ENCODE results near the gene NABP1.
A peak's percentile ranks its signal among the peaks of the same experiment; 100 is the strongest.

The NABP1 gene

GRCh38 chr2:191678437-191679100 lies 633 bp downstream of the NABP1 start:
- peak; percentile 14 for ATAC-seq
- TF ChIP-seq TSHZ2 (CRISPR knock-in tag; IDR thresholded peaks at IDR 0.05) = no peak
- TF ChIP-seq CSDC2 (CRISPR knock-in tag; IDR thresholded peaks at IDR 0.05) = no peak
- no peak for TF ChIP-seq ZNF565 (CRISPR knock-in tag; conservative IDR thresholded peaks at IDR 0.05; ENCODE audit: low read depth)
- no peak for TF ChIP-seq PPARA (CRISPR knock-in tag; IDR thresholded peaks at IDR 0.05; ENCODE audit: borderline replicate concordance)
- no peak for TF ChIP-seq TOX (CRISPR knock-in tag; IDR thresholded peaks at IDR 0.05; ENCODE audit: borderline replicate concordance)
- TF ChIP-seq, protein P1, sequence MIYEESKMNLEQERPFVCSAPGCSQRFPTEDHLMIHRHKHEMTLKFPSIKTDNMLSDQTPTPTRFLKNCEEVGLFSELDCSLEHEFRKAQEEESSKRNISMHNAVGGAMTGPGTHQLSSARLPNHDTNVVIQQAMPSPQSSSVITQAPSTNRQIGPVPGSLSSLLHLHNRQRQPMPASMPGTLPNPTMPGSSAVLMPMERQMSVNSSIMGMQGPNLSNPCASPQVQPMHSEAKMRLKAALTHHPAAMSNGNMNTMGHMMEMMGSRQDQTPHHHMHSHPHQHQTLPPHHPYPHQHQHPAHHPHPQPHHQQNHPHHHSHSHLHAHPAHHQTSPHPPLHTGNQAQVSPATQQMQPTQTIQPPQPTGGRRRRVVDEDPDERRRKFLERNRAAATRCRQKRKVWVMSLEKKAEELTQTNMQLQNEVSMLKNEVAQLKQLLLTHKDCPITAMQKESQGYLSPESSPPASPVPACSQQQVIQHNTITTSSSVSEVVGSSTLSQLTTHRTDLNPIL (CRISPR knock-in tag; IDR thresholded peaks at IDR 0.05; ENCODE audit: low read depth) = no peak
- TF ChIP-seq ZFP3 (CRISPR knock-in tag; IDR thresholded peaks at IDR 0.05) = no peak
- TF ChIP-seq ZC3H10 (CRISPR knock-in tag; IDR thresholded peaks at IDR 0.05) = no peak
- TF ChIP-seq SNAI2 (CRISPR knock-in tag; IDR thresholded peaks at IDR 0.05) = no peak
- TF ChIP-seq GLIS3 (CRISPR knock-in tag; IDR thresholded peaks at IDR 0.05) = no peak
- TF ChIP-seq OSR1 (CRISPR knock-in tag; IDR thresholded peaks at IDR 0.05) = no peak
- TF ChIP-seq, protein P2, sequence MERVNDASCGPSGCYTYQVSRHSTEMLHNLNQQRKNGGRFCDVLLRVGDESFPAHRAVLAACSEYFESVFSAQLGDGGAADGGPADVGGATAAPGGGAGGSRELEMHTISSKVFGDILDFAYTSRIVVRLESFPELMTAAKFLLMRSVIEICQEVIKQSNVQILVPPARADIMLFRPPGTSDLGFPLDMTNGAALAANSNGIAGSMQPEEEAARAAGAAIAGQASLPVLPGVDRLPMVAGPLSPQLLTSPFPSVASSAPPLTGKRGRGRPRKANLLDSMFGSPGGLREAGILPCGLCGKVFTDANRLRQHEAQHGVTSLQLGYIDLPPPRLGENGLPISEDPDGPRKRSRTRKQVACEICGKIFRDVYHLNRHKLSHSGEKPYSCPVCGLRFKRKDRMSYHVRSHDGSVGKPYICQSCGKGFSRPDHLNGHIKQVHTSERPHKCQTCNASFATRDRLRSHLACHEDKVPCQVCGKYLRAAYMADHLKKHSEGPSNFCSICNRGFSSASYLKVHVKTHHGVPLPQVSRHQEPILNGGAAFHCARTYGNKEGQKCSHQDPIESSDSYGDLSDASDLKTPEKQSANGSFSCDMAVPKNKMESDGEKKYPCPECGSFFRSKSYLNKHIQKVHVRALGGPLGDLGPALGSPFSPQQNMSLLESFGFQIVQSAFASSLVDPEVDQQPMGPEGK (CRISPR knock-in tag; IDR thresholded peaks at IDR 0.05; ENCODE audit: borderline replicate concordance) = no peak
- no peak for TF ChIP-seq ZNF70 (CRISPR knock-in tag; IDR thresholded peaks at IDR 0.05)
- TF ChIP-seq ZNF8 (CRISPR knock-in tag; IDR thresholded peaks at IDR 0.05) = no peak
- TF ChIP-seq CSRNP3 (CRISPR knock-in tag; IDR thresholded peaks at IDR 0.05) = no peak
- TF ChIP-seq RARB (CRISPR knock-in tag; IDR thresholded peaks at IDR 0.05) = no peak
- no peak for TF ChIP-seq ESRRG (CRISPR knock-in tag; IDR thresholded peaks at IDR 0.05)
- no peak for TF ChIP-seq BACH2 (CRISPR knock-in tag; IDR thresholded peaks at IDR 0.05; ENCODE audit: borderline replicate concordance)
- TF ChIP-seq ISL1 (CRISPR knock-in tag; IDR thresholded peaks at IDR 0.05) = no peak
- no peak for TF ChIP-seq ARNTL (CRISPR knock-in tag; IDR thresholded peaks at IDR 0.05; ENCODE audit: borderline replicate concordance, low read depth)

DNA sequence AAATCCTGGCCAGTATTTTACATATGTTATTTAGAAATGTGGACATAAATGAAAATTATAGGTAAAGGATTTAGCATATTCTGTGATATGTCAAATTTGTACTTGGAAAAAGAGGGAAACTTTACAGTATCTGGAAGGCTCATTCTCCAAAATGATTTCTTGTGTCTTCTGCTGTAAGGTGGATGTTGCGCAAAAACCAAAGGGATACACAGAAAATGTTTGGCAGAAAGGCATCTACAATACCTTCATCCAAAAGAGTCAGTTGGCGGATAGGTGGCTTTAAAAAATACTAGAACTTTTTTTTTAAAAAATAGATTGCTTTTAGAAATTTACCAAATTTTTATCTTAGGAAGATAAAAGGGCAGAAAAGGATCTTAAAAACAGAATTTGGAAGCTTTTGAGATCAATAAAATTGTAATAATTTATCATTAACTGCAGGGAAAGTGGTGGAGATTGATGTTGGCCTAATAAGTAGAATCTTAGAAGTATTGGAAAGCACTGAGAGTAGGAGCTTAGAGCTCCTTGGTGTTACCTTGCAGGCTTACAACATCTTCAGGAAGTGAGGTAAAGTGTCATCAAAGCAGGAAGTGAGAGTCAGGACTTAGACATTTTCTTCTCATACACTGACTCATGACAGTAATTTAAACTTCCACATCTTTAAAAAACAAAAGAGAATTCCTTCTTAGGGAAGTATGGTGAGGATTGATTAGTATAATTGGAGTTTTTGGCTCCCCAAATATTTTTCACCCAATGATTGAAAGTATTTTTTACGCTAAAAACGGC lies 2.1 kb downstream of the NABP1 start:
- ATAC-seq = peak; percentile 6; the same call in 1 of the 3 replicates
- TF ChIP-seq CSRNP3 (CRISPR knock-in tag; IDR thresholded peaks at IDR 0.05) (no peak), TOX (CRISPR knock-in tag; IDR thresholded peaks at IDR 0.05; ENCODE audit: borderline replicate concordance) (no peak), ISL1 (CRISPR knock-in tag; IDR thresholded peaks at IDR 0.05) (no peak), ZNF8 (CRISPR knock-in tag; IDR thresholded peaks at IDR 0.05) (no peak), BACH2 (CRISPR knock-in tag; IDR thresholded peaks at IDR 0.05; ENCODE audit: borderline replicate concordance) (no peak), GLIS3 (CRISPR knock-in tag; IDR thresholded peaks at IDR 0.05) (no peak), ZNF565 (CRISPR knock-in tag; conservative IDR thresholded peaks at IDR 0.05; ENCODE audit: low read depth) (no peak), CSDC2 (CRISPR knock-in tag; IDR thresholded peaks at IDR 0.05) (no peak), OSR1 (CRISPR knock-in tag; IDR thresholded peaks at IDR 0.05) (no peak), ZNF70 (CRISPR knock-in tag; IDR thresholded peaks at IDR 0.05) (no peak)
- TF ChIP-seq, protein P1 (CRISPR knock-in tag; IDR thresholded peaks at IDR 0.05; ENCODE audit: low read depth) = no peak

Data from SK-N-SH treated with all-trans-retinoic acid at 6 μM for 48 hours (cell line).